ENCODE data around the gene SOX4.

Gene SOX4

GRCh38 chr6:21593927-21594415 lies 420 bp downstream of the SOX4 start:
- peak in 26 of 56 donors; percentile 12 to 75 (median 51) for DNase-seq

- peak in 50 of 56 donors; percentile 22 to 81 (median 52) for DNase-seq
These were observed 1.1 kb downstream of the SOX4 start for GRCh38 chr6:21594416-21595281.

GRCh38 chr6:21595285-21596144 lies 2.0 kb downstream of the SOX4 start:
- DNase-seq = peak in 14 of 56 donors; percentile 1 to 50 (median 9)

GRCh38 chr6:21596145-21596948 lies 2.8 kb downstream of the SOX4 start:
- DNase-seq = peak in 35 of 56 donors; percentile 1 to 52 (median 19)

GRCh38 chr6:21596949-21597682 lies 3.6 kb downstream of the SOX4 start:
- DNase-seq = no peak

- DNase-seq = peak in 1 of 56 donors; percentile 3
These were observed 4.5 kb downstream of the SOX4 start for GRCh38 chr6:21597801-21598673.

- no peak for DNase-seq
These were observed 5.1 kb downstream of the SOX4 start for GRCh38 chr6:21598674-21599023.

GRCh38 chr6:21599051-21599696 lies 5.6 kb downstream of the SOX4 start:
- no peak for DNase-seq

- DNase-seq = no peak
These were observed 7.9 kb downstream of the SOX4 start for GRCh38 chr6:21601339-21601923.

GRCh38 chr6:21601932-21602390 lies 8.4 kb downstream of the SOX4 start:
- DNase-seq = no peak

- DNase-seq = no peak
These were observed 9.8 kb downstream of the SOX4 start for GRCh38 chr6:21603082-21603952.

- DNase-seq = no peak
These were observed 10.5 kb downstream of the SOX4 start for GRCh38 chr6:21604081-21604480.

GRCh38 chr6:21605166-21605565 lies 11.6 kb downstream of the SOX4 start:
- no peak for DNase-seq

- DNase-seq = no peak
These were observed 15.1 kb downstream of the SOX4 start for GRCh38 chr6:21608601-21609000.

GRCh38 chr6:21609881-21610329 lies 16.4 kb downstream of the SOX4 start:
- no peak for DNase-seq

GRCh38 chr6:21610341-21610740 lies 16.8 kb downstream of the SOX4 start:
- DNase-seq = no peak

- DNase-seq = no peak
These were observed 17.9 kb downstream of the SOX4 start for GRCh38 chr6:21611485-21611884.

All from nucleus accumbens (tissue), 56 donors.